ENCODE measurements around the gene EIF4E1B.
"Not testable (repeated sequence)": the region's sequence is repeated elsewhere in the genome, so short reads cannot be mapped to it uniquely, and the experiment has no call there.

DNA sequence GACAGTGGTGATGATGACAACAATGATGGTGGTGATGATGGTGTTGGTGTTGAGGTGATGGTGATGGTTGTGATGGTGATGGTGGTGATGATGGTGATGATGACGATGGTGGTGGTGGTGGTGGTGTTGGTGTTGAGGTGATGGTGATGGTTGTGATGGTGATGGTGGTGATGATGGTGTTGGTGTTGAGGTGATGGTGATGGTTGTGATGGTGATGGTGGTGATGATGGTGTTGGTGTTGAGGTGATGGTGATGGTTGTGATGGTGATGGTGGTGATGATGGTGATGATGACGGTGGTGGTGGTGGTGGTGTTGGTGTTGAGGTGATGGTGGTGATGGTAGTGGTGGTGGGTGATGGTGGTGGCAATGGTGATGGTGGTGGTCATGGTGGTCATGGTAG, 38.8 kb upstream of the EIF4E1B start:
- TF ChIP-seq, protein P1, sequence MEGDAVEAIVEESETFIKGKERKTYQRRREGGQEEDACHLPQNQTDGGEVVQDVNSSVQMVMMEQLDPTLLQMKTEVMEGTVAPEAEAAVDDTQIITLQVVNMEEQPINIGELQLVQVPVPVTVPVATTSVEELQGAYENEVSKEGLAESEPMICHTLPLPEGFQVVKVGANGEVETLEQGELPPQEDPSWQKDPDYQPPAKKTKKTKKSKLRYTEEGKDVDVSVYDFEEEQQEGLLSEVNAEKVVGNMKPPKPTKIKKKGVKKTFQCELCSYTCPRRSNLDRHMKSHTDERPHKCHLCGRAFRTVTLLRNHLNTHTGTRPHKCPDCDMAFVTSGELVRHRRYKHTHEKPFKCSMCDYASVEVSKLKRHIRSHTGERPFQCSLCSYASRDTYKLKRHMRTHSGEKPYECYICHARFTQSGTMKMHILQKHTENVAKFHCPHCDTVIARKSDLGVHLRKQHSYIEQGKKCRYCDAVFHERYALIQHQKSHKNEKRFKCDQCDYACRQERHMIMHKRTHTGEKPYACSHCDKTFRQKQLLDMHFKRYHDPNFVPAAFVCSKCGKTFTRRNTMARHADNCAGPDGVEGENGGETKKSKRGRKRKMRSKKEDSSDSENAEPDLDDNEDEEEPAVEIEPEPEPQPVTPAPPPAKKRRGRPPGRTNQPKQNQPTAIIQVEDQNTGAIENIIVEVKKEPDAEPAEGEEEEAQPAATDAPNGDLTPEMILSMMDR (IDR thresholded peaks at IDR 0.05): not testable (repeated sequence)
- not testable (repeated sequence) for TF ChIP-seq EZH2phosphoT487, EZH2 (IDR thresholded peaks at IDR 0.05)

Data from neural progenitor cell (in vitro differentiated cells).